HG03139 (cell line): ENCODE data around the gene C9orf72.
"Not testable (repeated sequence)": the region's sequence is repeated elsewhere in the genome, so short reads cannot be mapped to it uniquely, and the experiment has no call there.

Source experiments
- ATAC-seq: cut with Tn5 transposase; IDR thresholded peaks from one replicate; pipeline ENCODE4 v1.9.1; 2021; ENCODE audit not compliant: unreplicated experiment

Gene C9orf72

GRCh38 chr9:27572918-27573633 lies at the start of gene C9orf72:
Gene C9orf72, minus strand, starts transcription at chr9:27573481. Its CDS starts 6,361 bp downstream, at chr9:27567120.
- ATAC-seq: peak; percentile 57

- ATAC-seq: no peak
Observed at GRCh38 chr9:27622693-27623340, 49.5 kb upstream of the C9orf72 start.

- no peak for ATAC-seq
Observed at GRCh38 chr9:27619743-27620142, 46.5 kb upstream of the C9orf72 start.

GRCh38 chr9:27618066-27618465 lies 44.8 kb upstream of the C9orf72 start:
- no peak for ATAC-seq

GRCh38 chr9:27614551-27614950 lies 41.3 kb upstream of the C9orf72 start:
- ATAC-seq: no peak

- ATAC-seq: not testable (repeated sequence)
Observed at GRCh38 chr9:27612036-27612435, 38.8 kb upstream of the C9orf72 start.

GRCh38 chr9:27610622-27611021 lies 37.3 kb upstream of the C9orf72 start:
- ATAC-seq: no peak

GRCh38 chr9:27602954-27603353 lies 29.7 kb upstream of the C9orf72 start:
- no peak for ATAC-seq

GRCh38 chr9:27602142-27602861 lies 29.0 kb upstream of the C9orf72 start:
- ATAC-seq: no peak

GRCh38 chr9:27601396-27601795 lies 28.1 kb upstream of the C9orf72 start:
- ATAC-seq: no peak

- no peak for ATAC-seq
Observed at GRCh38 chr9:27600256-27600655, 27.0 kb upstream of the C9orf72 start.

GRCh38 chr9:27599870-27600238 lies 26.6 kb upstream of the C9orf72 start:
- no peak for ATAC-seq

GRCh38 chr9:27599102-27599869 lies 26.0 kb upstream of the C9orf72 start:
- ATAC-seq: no peak

GRCh38 chr9:27595733-27596132 lies 22.5 kb upstream of the C9orf72 start:
- no peak for ATAC-seq

GRCh38 chr9:27591672-27592071 lies 18.4 kb upstream of the C9orf72 start:
- ATAC-seq: no peak

- no peak for ATAC-seq
Observed at GRCh38 chr9:27591093-27591492, 17.8 kb upstream of the C9orf72 start.

- ATAC-seq: no peak
Observed at GRCh38 chr9:27590651-27591050, 17.4 kb upstream of the C9orf72 start.

- ATAC-seq: no peak
Observed at GRCh38 chr9:27589462-27589861, 16.2 kb upstream of the C9orf72 start.

- no peak for ATAC-seq
Observed at GRCh38 chr9:27586304-27586703, 13.0 kb upstream of the C9orf72 start.

- ATAC-seq: no peak
Observed at GRCh38 chr9:27584931-27585330, 11.7 kb upstream of the C9orf72 start.

- ATAC-seq: no peak
Observed at GRCh38 chr9:27582794-27583193, 9.5 kb upstream of the C9orf72 start.
